HEK293 (cell line): ENCODE measurements around the gene OR2A5.

Experiments used
- CTCF ChIA-PET: fragments of 350-600 bp; formaldehyde crosslinking; extraction: SDS; loops from one replicate; lab custom pipeline; 2021; ENCODE audit warnings: antibody characterized with exemption; lab: Yijun Ruan, JAX
- POLR2A ChIA-PET: fragments of 300-600 bp; formaldehyde crosslinking; extraction: SDS; loops from one replicate; lab custom pipeline; 2020; ENCODE audit warnings: antibody characterized with exemption, inconsistent platforms; lab: Yijun Ruan, JAX
- H3K27ac ChIP-seq: fragments of 200-500 bp; sonication (Bioruptor generic); 2 replicates; pipeline ENCODE4 v1.5.1; 2014; ENCODE audit warnings: low read depth, low read length, control low read depth, inconsistent platforms; ENCODE audit errors: extremely low read depth
- H3K36me3 ChIP-seq, 2 experiments: fragments of 200-500 bp in 1 of 2; sonication (Bioruptor generic) in 1 of 2; 1 replicate in 1 of 2; 2 replicates in 1 of 2; pipeline ENCODE4 v1.5.1; 2014 to 2017; ENCODE audit warnings: inconsistent platforms in 2 of 2, low read length in 2 of 2; ENCODE audit not compliant: control insufficient read depth in 2 of 2, insufficient read depth in 1 of 2
- H3K4me1 ChIP-seq: fragments of 200-500 bp; sonication (Bioruptor generic); 2 replicates; pipeline ENCODE4 v1.5.1; 2014; ENCODE audit warnings: mild to moderate bottlenecking, low read length, inconsistent platforms; ENCODE audit not compliant: control insufficient read depth, insufficient read depth
- H3K4me3 ChIP-seq: 2 replicates; pipeline ENCODE4 v1.5.1; 2011; ENCODE audit warnings: low read depth, mild to moderate bottlenecking, control low read depth, low read length, moderate library complexity
- H3K9me3 ChIP-seq: fragments of 200-500 bp; sonication (Bioruptor generic); 2 replicates; pipeline ENCODE4 v1.5.1; 2014; ENCODE audit warnings: low read depth, low read length, inconsistent platforms; ENCODE audit not compliant: control insufficient read depth, insufficient read depth
- KLF7 ChIP-seq: fragments of 450-650 bp; formaldehyde crosslinking; IDR thresholded peaks from 2 replicates; pipeline ENCODE4 v1.5.1; 2016; ENCODE audit warnings: missing biosample characterization, missing genetic modification characterization, borderline replicate concordance
- MEIS1 ChIP-seq: sonication (generic); formaldehyde crosslinking; IDR thresholded peaks from 2 replicates; pipeline ENCODE4 v1.8.1; 2022; ENCODE audit warnings: missing genetic modification reagents, mild to moderate bottlenecking, borderline replicate concordance
- PRDM4 ChIP-seq: fragments of 450-650 bp; formaldehyde crosslinking; IDR thresholded peaks from 2 replicates; pipeline ENCODE4 v1.5.1; 2017; ENCODE audit warnings: missing biosample characterization, missing genetic modification characterization
- WT1 ChIP-seq: fragments of 450-650 bp; formaldehyde crosslinking; IDR thresholded peaks from 2 replicates; pipeline ENCODE4 v1.5.1; 2016; ENCODE audit warnings: missing biosample characterization, missing genetic modification characterization
- ZBTB17 ChIP-seq: fragments of 450-650 bp; formaldehyde crosslinking; IDR thresholded peaks from 2 replicates; pipeline ENCODE4 v1.5.1; 2016; ENCODE audit warnings: missing biosample characterization, missing genetic modification characterization
- ZFP3 ChIP-seq: fragments of 450-650 bp; formaldehyde crosslinking; IDR thresholded peaks from 2 replicates; pipeline ENCODE4 v1.5.1; 2016; ENCODE audit warnings: low read depth, missing biosample characterization, missing genetic modification characterization
- ZNF112 ChIP-seq: fragments of 450-650 bp; formaldehyde crosslinking; IDR thresholded peaks from 2 replicates; pipeline ENCODE4 v1.5.0; 2017; ENCODE audit warnings: missing biosample characterization, missing genetic modification characterization
- ZNF184 ChIP-seq: fragments of 450-650 bp; IDR thresholded peaks from 2 replicates; pipeline ENCODE4 v1.5.1; 2018; ENCODE audit warnings: missing biosample characterization, mild to moderate bottlenecking, missing genetic modification characterization
- ZNF548 ChIP-seq: fragments of 450-650 bp; formaldehyde crosslinking; IDR thresholded peaks from 2 replicates; pipeline ENCODE4 v1.5.1; 2016; ENCODE audit warnings: missing biosample characterization, missing genetic modification characterization
- ZNF571 ChIP-seq: fragments of 450-650 bp; formaldehyde crosslinking; IDR thresholded peaks from 2 replicates; pipeline ENCODE4 v1.5.0; 2017; ENCODE audit warnings: missing biosample characterization, missing genetic modification characterization
- ZNF623 ChIP-seq: fragments of 450-650 bp; formaldehyde crosslinking; IDR thresholded peaks from 2 replicates; pipeline ENCODE4 v1.5.1; 2016; ENCODE audit warnings: missing biosample characterization, missing genetic modification characterization
- ZNF704 ChIP-seq: fragments of 450-650 bp; formaldehyde crosslinking; IDR thresholded peaks from 2 replicates; pipeline ENCODE4 v1.5.1; 2016; ENCODE audit warnings: missing biosample characterization, missing genetic modification characterization
- ZSCAN23 ChIP-seq: fragments of 450-650 bp; formaldehyde crosslinking; IDR thresholded peaks from 2 replicates; pipeline ENCODE4 v1.5.1; 2016; ENCODE audit warnings: missing biosample characterization, missing genetic modification characterization
- ZSCAN5A ChIP-seq: fragments of 450-650 bp; formaldehyde crosslinking; IDR thresholded peaks from 2 replicates; pipeline ENCODE4 v1.5.1; 2016; ENCODE audit warnings: missing biosample characterization, missing genetic modification characterization

The OR2A5 gene

GRCh38 chr7:144105211-144105610 lies 56.5 kb downstream of the OR2A5 start:
- Histone ChIP-seq H3K4me3 (no peak overlapping the region), H3K36me3 (no peaks in the 10 kb centered on the region), H3K27ac (no peak overlapping the region)
- no peak for TF ChIP-seq WT1
- TF ChIP-seq ZSCAN5A: no peak
- TF ChIP-seq MEIS1 (CRISPR knock-in tag): no peak
- TF ChIP-seq ZNF548 (tag by site-specific recombination): no peak
- TF ChIP-seq ZNF184 (tag by site-specific recombination): no peak
- TF ChIP-seq ZBTB17: no peak
- no peak for TF ChIP-seq ZNF112 (tag by site-specific recombination)
- TF ChIP-seq ZNF571 (tag by site-specific recombination): no peak
- TF ChIP-seq ZNF623 (tag by site-specific recombination): no peak
- TF ChIP-seq KLF7: no peak
- TF ChIP-seq ZNF704 (tag by site-specific recombination): no peak
- TF ChIP-seq ZFP3 (tag by site-specific recombination): no peak
- TF ChIP-seq PRDM4 (tag by site-specific recombination): no peak
- no peak for TF ChIP-seq ZSCAN23 (tag by site-specific recombination)
- TF ChIP-seq, all 188 proteins: peak for 0
- H3K9me3 ChIP-seq: no peaks in the 10 kb centered on the region
- ChIA-PET POLR2A (no interaction called here), CTCF (no interaction called here)
- H3K4me1 ChIP-seq: no peaks in the 10 kb centered on the region
